ENCODE measurements around the gene MICU1. TPM values are rescaled to one million over a fixed set of nuclear protein-coding genes. Genes with fewer than 3 reads are reported as not detected.
A peak's percentile ranks its signal among the peaks of the same experiment; 100 is the strongest.
"Not testable (repeated sequence)": the region's sequence is repeated elsewhere in the genome, so short reads cannot be mapped to it uniquely, and the experiment has no call there.

Gene MICU1
- 42.5 TPM for total RNA-seq

GRCh38 chr10:72625608-72626443, at the start of gene MICU1:
MICU1 (minus strand) TSS chr10:72626079; CDS start chr10:72566793, 59,286 bp downstream.
- peak; percentile 96 for DNase-seq

- not testable (repeated sequence) for DNase-seq
Measured at GRCh38 chr10:72674174-72674573, 48.3 kb upstream of the MICU1 start.

GRCh38 chr10:72673280-72673679, 47.4 kb upstream of the MICU1 start:
- no peak for DNase-seq

GRCh38 chr10:72667207-72667864, 41.5 kb upstream of the MICU1 start:
- DNase-seq = no peak

- no peak for DNase-seq
Measured at GRCh38 chr10:72665925-72666324, 40.0 kb upstream of the MICU1 start.

GRCh38 chr10:72663971-72664370, 38.1 kb upstream of the MICU1 start:
- no peak for DNase-seq

GRCh38 chr10:72661431-72661830, 35.6 kb upstream of the MICU1 start:
- DNase-seq = no peak

- DNase-seq = no peak
Measured at GRCh38 chr10:72660220-72660619, 34.3 kb upstream of the MICU1 start.

- no peak for DNase-seq
Measured at GRCh38 chr10:72659694-72660093, 33.8 kb upstream of the MICU1 start.

- no peak for DNase-seq
Measured at GRCh38 chr10:72658696-72659400, 33.0 kb upstream of the MICU1 start.

- no peak for DNase-seq
Measured at GRCh38 chr10:72654720-72655119, 28.8 kb upstream of the MICU1 start.

GRCh38 chr10:72653383-72654096, 27.7 kb upstream of the MICU1 start:
- DNase-seq = no peak

GRCh38 chr10:72649291-72649690, 23.4 kb upstream of the MICU1 start:
- DNase-seq = no peak

GRCh38 chr10:72648301-72648700, 22.4 kb upstream of the MICU1 start:
- no peak for DNase-seq

GRCh38 chr10:72646971-72647370, 21.1 kb upstream of the MICU1 start:
- not testable (repeated sequence) for DNase-seq

GRCh38 chr10:72645263-72645858, 19.5 kb upstream of the MICU1 start:
- DNase-seq = no peak

- no peak for DNase-seq
Measured at GRCh38 chr10:72642318-72642717, 16.4 kb upstream of the MICU1 start.

GRCh38 chr10:72639441-72639873, 13.6 kb upstream of the MICU1 start:
- no peak for DNase-seq

GRCh38 chr10:72638586-72639440, 12.9 kb upstream of the MICU1 start:
- DNase-seq = no peak

- DNase-seq = no peak
Measured at GRCh38 chr10:72637398-72637857, 11.5 kb upstream of the MICU1 start.

- DNase-seq = no peak
Measured at GRCh38 chr10:72630144-72630543, 4.3 kb upstream of the MICU1 start.
